ENCODE data around the gene ITSN2. TPM values are rescaled to one million over a fixed set of nuclear protein-coding genes. Genes with fewer than 3 reads are reported as not detected.
A peak's percentile ranks its signal among the peaks of the same experiment; 100 is the strongest.
"Not testable (repeated sequence)": the region's sequence is repeated elsewhere in the genome, so short reads cannot be mapped to it uniquely, and the experiment has no call there.

Gene ITSN2
- total RNA-seq, 6 experiments from 2014 or later = 22.6 to 34.1 (median 28.9) TPM

GRCh38 chr2:24343225-24343882 lies 17.0 kb downstream of the ITSN2 start:
- H3K27me3 ChIP-seq = no peaks in the 10 kb centered on the region
- WGBS (ENCODE audit: insufficient coverage, low coverage, low lambda C conversion rate, missing lambda C conversion rate) = 83% methylated on average over 1 of the region's 1 CpG
- DNase-seq (no peak), ATAC-seq (no peak)
- TF ChIP-seq CTCF (IDR thresholded peaks at IDR 0.05) (no peak), POLR2A (IDR thresholded peaks at IDR 0.05) (no peak)
- intact Hi-C loops (cut with DNase I) = no loop called here
- no peaks in the 10 kb centered on the region for H3K9me3 ChIP-seq
- H3K4me3 ChIP-seq = no peak overlapping the region
- no peaks in the 10 kb centered on the region for H3K36me3 ChIP-seq
- no peak overlapping the region for H3K27ac ChIP-seq
- peaks cover 0 to 21% (median 9%) of the 10 kb centered on the region in 4 donors for H3K4me1 ChIP-seq

- TF ChIP-seq CTCF (IDR thresholded peaks at IDR 0.05) = no peak
- TF ChIP-seq POLR2A (IDR thresholded peaks at IDR 0.05) = no peak
- Histone ChIP-seq H3K4me3 (no peak overlapping the region), H3K36me3 (no peaks in the 10 kb centered on the region), H3K4me1 (peaks cover 0 to 31% (median 9%) of the 10 kb centered on the region in 4 donors), H3K27me3 (no peaks in the 10 kb centered on the region), H3K27ac (no peak overlapping the region), H3K9me3 (no peaks in the 10 kb centered on the region)
- no peak for ATAC-seq
- DNase-seq = no peak
- 91% methylated on average over 9 of the region's 9 CpGs for WGBS (ENCODE audit: insufficient coverage, low coverage, low lambda C conversion rate, missing lambda C conversion rate)
- intact Hi-C loops (cut with DNase I) = no loop called here
Measured at GRCh38 chr2:24342110-24342910, 18.0 kb downstream of the ITSN2 start.

GRCh38 chr2:24339856-24340262 lies 20.5 kb downstream of the ITSN2 start:
- TF ChIP-seq CTCF (IDR thresholded peaks at IDR 0.05) = no peak
- no peak for TF ChIP-seq POLR2A (IDR thresholded peaks at IDR 0.05)
- H3K27me3 ChIP-seq = no peaks in the 10 kb centered on the region
- H3K27ac ChIP-seq = peak overlapping the region in 1 of 3 donors; percentile 46
- no peaks in the 10 kb centered on the region for H3K9me3 ChIP-seq
- H3K4me1 ChIP-seq = peaks cover 0 to 42% (median 9%) of the 10 kb centered on the region in 4 donors
- DNase-seq (no peak), ATAC-seq (peak; percentile 63 to 90 (median 78))
- WGBS (ENCODE audit: insufficient coverage, low coverage, low lambda C conversion rate, missing lambda C conversion rate) = 37% methylated on average over 6 of the region's 6 CpGs
- intact Hi-C loops (cut with DNase I) = no loop called here
- H3K36me3 ChIP-seq = no peaks in the 10 kb centered on the region
- no peak overlapping the region for H3K4me3 ChIP-seq

GRCh38 chr2:24339098-24339497 lies 21.2 kb downstream of the ITSN2 start:
- H3K9me3 ChIP-seq; H3K36me3 ChIP-seq; intact Hi-C loops (cut with DNase I); H3K27me3 ChIP-seq; DNase-seq; H3K4me3 ChIP-seq: not testable (repeated sequence)
- peak in 2 of 4 donors; percentile 8 to 9 for ATAC-seq
- Histone ChIP-seq H3K27ac (peak overlapping the region in 1 of 3 donors; percentile 46), H3K4me1 (peaks cover 0 to 46% (median 9%) of the 10 kb centered on the region in 4 donors)
- WGBS (ENCODE audit: insufficient coverage, low coverage, low lambda C conversion rate, missing lambda C conversion rate) = 44% methylated on average over 9 of the region's 9 CpGs

GRCh38 chr2:24337890-24338289 lies 22.4 kb downstream of the ITSN2 start:
- TF ChIP-seq CTCF (IDR thresholded peaks at IDR 0.05) = peak in 1 of 4 donors; percentile 10
- no peak for TF ChIP-seq POLR2A (IDR thresholded peaks at IDR 0.05)
- no peaks in the 10 kb centered on the region for H3K27me3 ChIP-seq
- H3K4me1 ChIP-seq = peaks cover 0 to 56% (median 6%) of the 10 kb centered on the region in 4 donors
- H3K27ac ChIP-seq = no peak overlapping the region
- intact Hi-C loops (cut with DNase I) = no loop called here
- no peaks in the 10 kb centered on the region for H3K36me3 ChIP-seq
- H3K9me3 ChIP-seq = no peaks in the 10 kb centered on the region
- no peak for ATAC-seq
- H3K4me3 ChIP-seq = no peak overlapping the region
- no peak for DNase-seq
- WGBS (ENCODE audit: insufficient coverage, low coverage, low lambda C conversion rate, missing lambda C conversion rate) = 22% methylated on average over 1 of the region's 1 CpG

All from right lobe of liver (tissue), 6 donors.